Endodermal cell (in vitro differentiated cells): Measurements from ENCODE around the gene ZBTB22. TPM values are rescaled to one million over a fixed set of nuclear protein-coding genes. Genes with fewer than 3 reads are reported as not detected.

ENCODE experiments used
- DNase-seq: peaks from one replicate; pipeline ENCODE4 v3.0.0-alpha.2; 2017
- H3K27ac ChIP-seq: 2 replicates; pipeline ENCODE4 v1.5.1; 2013; ENCODE audit warnings: mild to moderate bottlenecking, low read depth, low read length, moderate library complexity
- H3K27me3 ChIP-seq: 2 replicates; pipeline ENCODE4 v1.6.1; 2013; ENCODE audit warnings: mild to moderate bottlenecking, low read length, moderate library complexity; ENCODE audit not compliant: insufficient read depth, control insufficient read depth, poor library complexity, severe bottlenecking
- H3K36me3 ChIP-seq: 2 replicates; pipeline ENCODE4 v1.7.0; 2013; ENCODE audit warnings: mild to moderate bottlenecking, low read length, moderate library complexity; ENCODE audit not compliant: control insufficient read depth, insufficient read depth
- H3K4me1 ChIP-seq: one replicate; pipeline ENCODE4 v1.7.0; 2013; ENCODE audit warnings: low read length; ENCODE audit not compliant: control insufficient read depth, insufficient read depth
- H3K4me3 ChIP-seq: 2 replicates; pipeline ENCODE4 v1.5.1; 2013; ENCODE audit warnings: mild to moderate bottlenecking, low read length, moderate library complexity
- H3K9ac ChIP-seq: 2 replicates; pipeline ENCODE4 v1.6.1; 2013; ENCODE audit warnings: mild to moderate bottlenecking, low read length, moderate library complexity; ENCODE audit not compliant: poor library complexity, severe bottlenecking; ENCODE audit errors: extremely low read depth
- H3K9me3 ChIP-seq: 2 replicates; pipeline ENCODE4 v1.6.1; 2013; ENCODE audit warnings: mild to moderate bottlenecking, low read length, moderate library complexity; ENCODE audit not compliant: control insufficient read depth
- H3K27ac Mint-ChIP-seq: 2 replicates; pipeline ENCODE4 v1.8.0; 2020; ENCODE audit warnings: mixed read lengths
- H3K27me3 Mint-ChIP-seq: 2 replicates; pipeline ENCODE4 v1.8.0; 2021; ENCODE audit warnings: mild to moderate bottlenecking, mixed read lengths; ENCODE audit not compliant: insufficient read depth
- H3K36me3 Mint-ChIP-seq: 2 replicates; pipeline ENCODE4 v1.8.0; 2020; ENCODE audit warnings: low read depth, mixed read lengths
- H3K4me1 Mint-ChIP-seq: 2 replicates; pipeline ENCODE4 v1.8.0; 2020; ENCODE audit warnings: mixed read lengths
- H3K4me3 Mint-ChIP-seq: 2 replicates; pipeline ENCODE4 v1.8.0; 2020; ENCODE audit warnings: mild to moderate bottlenecking, moderate library complexity, mixed read lengths
- H3K9me3 Mint-ChIP-seq: 2 replicates; pipeline ENCODE4 v1.8.0; 2020; ENCODE audit warnings: mild to moderate bottlenecking, mixed read lengths
- CTCF ChIP-seq: fragments of 200-600 bp; sonication (generic); conservative IDR thresholded peaks from 2 replicates; pipeline ENCODE4 v1.5.0; 2021; ENCODE audit warnings: antibody characterized with exemption, mild to moderate bottlenecking
- WGBS, 2 experiments: methylation state at CpG; one replicate each; pipeline versions ENCODE4 v1.1.5 to v1.1.7; 2013; ENCODE audit warnings: missing lambda C conversion rate in 2 of 2, mixed read lengths in 1 of 2; ENCODE audit not compliant: insufficient coverage in 1 of 2, insufficient read length in 1 of 2; 5-methylcytosine and 5-hydroxymethylcytosine counted together
- total RNA-seq, 2 donors: library from RNA; stranded (reverse); fragmentation: NEBNext Ultra II Directional in 1 of 2; extraction: Animal tissue kit (Norgen Biotek cat#: 25700) in 1 of 2; gene quantifications; 2 replicates in 1 of 2; 3 replicates in 1 of 2; pipeline ENCODE4 v1.2.1, GENCODE V29; 2021

Gene ZBTB22
- total RNA-seq, 2 donors from 2014 or later, result 15.2 to 19.8 TPM

GRCh38 chr6:33278392-33278741 is 39.2 kb downstream of the ZBTB22 start:
- no peak overlapping the region for H3K4me3 Mint-ChIP-seq
- Histone ChIP-seq H3K4me1 (no peaks in the 10 kb centered on the region), H3K27ac (no peak overlapping the region), H3K36me3 (peaks cover 63% of the 10 kb centered on the region), H3K27me3 (no peaks in the 10 kb centered on the region), H3K9ac (no peak overlapping the region), H3K9me3 (no peaks in the 10 kb centered on the region), H3K4me3 (no peak overlapping the region)
- DNase-seq, result no peak
- peaks cover 33% of the 10 kb centered on the region for H3K4me1 Mint-ChIP-seq
- no peak for TF ChIP-seq CTCF
- WGBS, 2 experiments, result 90% methylated on average over 4 to 9 of the region's 9 CpGs
- no peaks in the 10 kb centered on the region for H3K27me3 Mint-ChIP-seq
- no peak overlapping the region for H3K27ac Mint-ChIP-seq
- no peaks in the 10 kb centered on the region for H3K9me3 Mint-ChIP-seq
- peaks cover 51% of the 10 kb centered on the region for H3K36me3 Mint-ChIP-seq

GRCh38 chr6:33277663-33278391 is 39.7 kb downstream of the ZBTB22 start:
- Histone ChIP-seq H3K9me3 (no peaks in the 10 kb centered on the region), H3K27me3 (no peaks in the 10 kb centered on the region), H3K27ac (peak overlapping the region; percentile 77), H3K36me3 (peaks cover 66% of the 10 kb centered on the region), H3K9ac (peak overlapping the region; percentile 42), H3K4me3 (peak overlapping the region; percentile 98), H3K4me1 (no peaks in the 10 kb centered on the region)
- Mint-ChIP-seq H3K9me3 (no peaks in the 10 kb centered on the region), H3K36me3 (peaks cover 56% of the 10 kb centered on the region), H3K27me3 (no peaks in the 10 kb centered on the region), H3K4me1 (peaks cover 35% of the 10 kb centered on the region), H3K27ac (peak overlapping the region; percentile 92), H3K4me3 (peak overlapping the region; percentile 98)
- DNase-seq, result peak; percentile 66
- peak; percentile 12 for TF ChIP-seq CTCF
- WGBS, 2 experiments, result 60 to 69% methylated on average over 30 to 39 of the region's 39 CpGs

- TF ChIP-seq CTCF, result peak; percentile 79
- H3K4me3 ChIP-seq, result peak within 1 kb of the TSS; percentile 98
- peaks cover 58% of the 10 kb centered on the region for H3K36me3 Mint-ChIP-seq
- peak within 1 kb of the TSS; percentile 42 for H3K9ac ChIP-seq
- H3K27me3 Mint-ChIP-seq, result no peaks in the 10 kb centered on the region
- H3K9me3 ChIP-seq, result no peaks in the 10 kb centered on the region
- H3K27ac ChIP-seq, result peak within 1 kb of the TSS; percentile 77
- DNase-seq, result peak; percentile 95
- H3K4me1 Mint-ChIP-seq, result peaks cover 35% of the 10 kb centered on the region
- H3K4me1 ChIP-seq, result no peaks in the 10 kb centered on the region
- H3K4me3 Mint-ChIP-seq, result peak within 1 kb of the TSS; percentile 98
- no peaks in the 10 kb centered on the region for H3K9me3 Mint-ChIP-seq
- 2 to 5% methylated on average over 28 to 80 of the region's 80 CpGs for WGBS, 2 experiments
- H3K27ac Mint-ChIP-seq, result peak within 1 kb of the TSS; percentile 92
- H3K36me3 ChIP-seq, result peaks cover 69% of the 10 kb centered on the region
- no peaks in the 10 kb centered on the region for H3K27me3 ChIP-seq
These were observed 40.5 kb downstream of the ZBTB22 start, which contains the start of gene B3GALT4 for GRCh38 chr6:33276864-33277662. Gene B3GALT4, plus strand, starts transcription at chr6:33277123. Its CDS starts 297 bp downstream, at chr6:33277420.
